GM23338 (cell line): ENCODE results near the gene ERC1. TPM values are rescaled to one million over a fixed set of nuclear protein-coding genes. Genes with fewer than 3 reads are reported as not detected.

Experiments used
- ATAC-seq: fragments of 200-7000 bp; cut with Tn5 transposase; 3 replicates; pipeline ENCODE4 v1.9.1; 2020
- DNase-seq: peaks from one replicate; pipeline ENCODE4 v3.0.0-alpha.2; 2015; ENCODE audit warnings: low spot score
- H2AFZ ChIP-seq: fragments of 200-600 bp; sonication (generic); 2 replicates; pipeline ENCODE4 v1.8.0; 2016; ENCODE audit warnings: antibody characterized with exemption, mild to moderate bottlenecking, moderate library complexity
- H3F3A ChIP-seq: fragments of 200-600 bp; sonication (generic); replicated peaks from 2 replicates; pipeline ENCODE4 v1.8.0; 2017; ENCODE audit warnings: antibody characterized with exemption, mixed run types, low read depth
- H3K27ac ChIP-seq: fragments of 200-600 bp; sonication (generic); 2 replicates; pipeline ENCODE4 v1.6.1; 2016; ENCODE audit warnings: low read depth
- H3K27me3 ChIP-seq: fragments of 200-600 bp; sonication (generic); 2 replicates; pipeline ENCODE4 v1.8.0; 2016; ENCODE audit warnings: mild to moderate bottlenecking, mixed run types, moderate library complexity; ENCODE audit not compliant: insufficient read depth
- H3K36me3 ChIP-seq: fragments of 200-600 bp; sonication (generic); 2 replicates; pipeline ENCODE4 v1.8.0; 2016; ENCODE audit warnings: mild to moderate bottlenecking; ENCODE audit not compliant: insufficient read depth
- H3K4me1 ChIP-seq: fragments of 200-600 bp; sonication (generic); 2 replicates; pipeline ENCODE4 v1.8.0; 2016; ENCODE audit warnings: mild to moderate bottlenecking, moderate library complexity; ENCODE audit not compliant: insufficient read depth
- H3K4me2 ChIP-seq: fragments of 200-600 bp; sonication (generic); 2 replicates; pipeline ENCODE4 v1.7.1; 2017; ENCODE audit warnings: mixed run types
- H3K4me3 ChIP-seq: fragments of 200-600 bp; sonication (generic); 2 replicates; pipeline ENCODE4 v1.6.1; 2016; ENCODE audit warnings: mixed run types
- H3K79me2 ChIP-seq: fragments of 200-600 bp; sonication (generic); replicated peaks from 2 replicates; pipeline ENCODE4 v1.8.0; 2017; ENCODE audit warnings: mild to moderate bottlenecking; ENCODE audit not compliant: insufficient read depth
- H3K9me2 ChIP-seq: fragments of 200-600 bp; sonication (generic); 2 replicates; pipeline ENCODE4 v1.8.0; 2017; ENCODE audit not compliant: insufficient read depth
- H4K20me1 ChIP-seq: fragments of 200-600 bp; sonication (generic); replicated peaks from 2 replicates; pipeline ENCODE4 v1.8.0; 2017; ENCODE audit warnings: mild to moderate bottlenecking; ENCODE audit not compliant: insufficient read depth
- H3K27ac Mint-ChIP-seq: 2 replicates; pipeline ENCODE4 v1.8.0; 2020; ENCODE audit warnings: inconsistent platforms, mild to moderate bottlenecking, moderate library complexity, mixed read lengths
- H3K27me3 Mint-ChIP-seq: 3 replicates; pipeline ENCODE4 v1.8.0; 2022; ENCODE audit warnings: low read depth, mild to moderate bottlenecking, moderate library complexity, mixed read lengths, inconsistent platforms; ENCODE audit not compliant: insufficient read depth, poor library complexity
- H3K36me3 Mint-ChIP-seq: 3 replicates; pipeline ENCODE4 v1.8.0; 2021; ENCODE audit warnings: low read depth, mild to moderate bottlenecking, inconsistent platforms, moderate library complexity, mixed read lengths
- H3K4me1 Mint-ChIP-seq: 3 replicates; pipeline ENCODE4 v1.8.0; 2020; ENCODE audit warnings: mild to moderate bottlenecking, inconsistent platforms, mixed read lengths
- H3K4me3 Mint-ChIP-seq: 3 replicates; pipeline ENCODE4 v1.8.0; 2021; ENCODE audit warnings: moderate library complexity, mild to moderate bottlenecking, inconsistent platforms, mixed read lengths
- H3K9me3 Mint-ChIP-seq: 3 replicates; pipeline ENCODE4 v1.8.0; 2020; ENCODE audit warnings: moderate library complexity, mild to moderate bottlenecking, inconsistent platforms, mixed read lengths
- CREB1 ChIP-seq: fragments of 250-450 bp; sonication (Bioruptor Pico); IDR thresholded peaks from 2 replicates; pipeline ENCODE4 v1.5.0; 2020; ENCODE audit warnings: low read depth, mild to moderate bottlenecking, moderate library complexity
- EZH2 ChIP-seq: fragments of 200-600 bp; sonication (generic); IDR thresholded peaks from one replicate; pipeline ENCODE4 v1.8.0; 2017; ENCODE audit warnings: antibody characterized with exemption, mild to moderate bottlenecking, low read depth; ENCODE audit not compliant: unreplicated experiment
- EZH2phosphoT487 ChIP-seq: fragments of 200-600 bp; sonication (generic); IDR thresholded peaks from one replicate; pipeline ENCODE4 v1.8.1; 2018; ENCODE audit warnings: antibody characterized with exemption; ENCODE audit not compliant: unreplicated experiment
- JUNB ChIP-seq: IDR thresholded peaks from one replicate; pipeline ENCODE4 v1.6.1; 2016; ENCODE audit warnings: antibody characterized with exemption; ENCODE audit not compliant: unreplicated experiment
- NANOG ChIP-seq: IDR thresholded peaks from 2 replicates; pipeline ENCODE4 v1.6.1; 2016; ENCODE audit warnings: antibody characterized with exemption, borderline replicate concordance
- POLR2AphosphoS5 ChIP-seq: IDR thresholded peaks from 2 replicates; pipeline ENCODE4 v1.6.1; 2016; ENCODE audit warnings: antibody characterized with exemption, low read depth
- STAT1 ChIP-seq: IDR thresholded peaks from one replicate; pipeline ENCODE4 v1.6.1; 2016; ENCODE audit warnings: antibody characterized with exemption; ENCODE audit not compliant: unreplicated experiment
- ZNF114 ChIP-seq: fragments of 250-450 bp; sonication (Bioruptor Pico); IDR thresholded peaks from 2 replicates; pipeline ENCODE4 v1.5.0; 2020; ENCODE audit warnings: mild to moderate bottlenecking, moderate library complexity
- ZNF331 ChIP-seq: fragments of 250-450 bp; sonication (Bioruptor Pico); IDR thresholded peaks from 2 replicates; pipeline ENCODE4 v1.5.0; 2020; ENCODE audit warnings: low read depth, mild to moderate bottlenecking, moderate library complexity
- polyA plus RNA-seq: library from polyadenylated mRNA; unstranded; fragments of >200 nt; fragmentation: Nextera tagmentation; extraction: Ambion mirVana; gene quantifications from 2 replicates; pipeline ENCODE4 v1.2.1, GENCODE V29; 2016
- total RNA-seq: library from RNA; depleted of rRNA; stranded (reverse); fragments of >200 nt; shearing (Covaris generic); gene quantifications from 2 replicates; pipeline ENCODE4 v1.2.3, GENCODE V29; 2014
- TF ChIP-seq, protein P1 (sequence below): fragments of 250-450 bp; sonication (Bioruptor Pico); IDR thresholded peaks from 2 replicates; pipeline ENCODE4 v1.5.0; 2020; ENCODE audit warnings: mild to moderate bottlenecking, moderate library complexity
- TF ChIP-seq, protein P2 (sequence below), 2 experiments: fragments of 200-600 bp in 1 of 2; sonication (generic) in 1 of 2; conservative IDR thresholded peaks; 2 replicates each; pipeline versions ENCODE4 v1.5.1 to v1.6.1; 2016 to 2017; ENCODE audit warnings: antibody characterized with exemption in 2 of 2, low read depth in 2 of 2, mild to moderate bottlenecking in 2 of 2, moderate library complexity in 1 of 2
- TF ChIP-seq, protein P3 (sequence below): IDR thresholded peaks from 2 replicates; pipeline ENCODE4 v1.6.1; 2016; ENCODE audit warnings: antibody characterized with exemption

Gene ERC1
- total and polyA plus RNA-seq, 2 experiments from 2014 or later, result 28.1 to 35.3 TPM

DNA sequence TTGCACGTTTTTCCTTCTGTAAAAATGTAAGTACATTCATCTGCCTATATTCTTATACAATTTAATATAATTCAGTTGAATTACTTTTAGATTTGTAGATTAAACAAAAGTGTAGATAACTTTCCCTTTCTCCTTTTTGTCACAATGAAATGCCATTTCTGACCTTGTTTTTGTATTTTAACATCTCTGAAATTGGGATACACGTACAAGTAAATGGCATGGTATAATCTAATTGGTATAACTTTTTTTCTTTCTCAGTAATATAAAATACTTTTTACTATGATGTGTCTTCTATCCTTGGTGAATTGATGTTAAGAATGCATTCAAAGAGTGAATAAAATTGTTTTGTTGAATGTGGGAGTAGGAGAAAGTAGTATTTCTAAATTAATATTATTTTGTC, 210.0 kb downstream of the ERC1 start (continued):
- TF ChIP-seq, protein P1, sequence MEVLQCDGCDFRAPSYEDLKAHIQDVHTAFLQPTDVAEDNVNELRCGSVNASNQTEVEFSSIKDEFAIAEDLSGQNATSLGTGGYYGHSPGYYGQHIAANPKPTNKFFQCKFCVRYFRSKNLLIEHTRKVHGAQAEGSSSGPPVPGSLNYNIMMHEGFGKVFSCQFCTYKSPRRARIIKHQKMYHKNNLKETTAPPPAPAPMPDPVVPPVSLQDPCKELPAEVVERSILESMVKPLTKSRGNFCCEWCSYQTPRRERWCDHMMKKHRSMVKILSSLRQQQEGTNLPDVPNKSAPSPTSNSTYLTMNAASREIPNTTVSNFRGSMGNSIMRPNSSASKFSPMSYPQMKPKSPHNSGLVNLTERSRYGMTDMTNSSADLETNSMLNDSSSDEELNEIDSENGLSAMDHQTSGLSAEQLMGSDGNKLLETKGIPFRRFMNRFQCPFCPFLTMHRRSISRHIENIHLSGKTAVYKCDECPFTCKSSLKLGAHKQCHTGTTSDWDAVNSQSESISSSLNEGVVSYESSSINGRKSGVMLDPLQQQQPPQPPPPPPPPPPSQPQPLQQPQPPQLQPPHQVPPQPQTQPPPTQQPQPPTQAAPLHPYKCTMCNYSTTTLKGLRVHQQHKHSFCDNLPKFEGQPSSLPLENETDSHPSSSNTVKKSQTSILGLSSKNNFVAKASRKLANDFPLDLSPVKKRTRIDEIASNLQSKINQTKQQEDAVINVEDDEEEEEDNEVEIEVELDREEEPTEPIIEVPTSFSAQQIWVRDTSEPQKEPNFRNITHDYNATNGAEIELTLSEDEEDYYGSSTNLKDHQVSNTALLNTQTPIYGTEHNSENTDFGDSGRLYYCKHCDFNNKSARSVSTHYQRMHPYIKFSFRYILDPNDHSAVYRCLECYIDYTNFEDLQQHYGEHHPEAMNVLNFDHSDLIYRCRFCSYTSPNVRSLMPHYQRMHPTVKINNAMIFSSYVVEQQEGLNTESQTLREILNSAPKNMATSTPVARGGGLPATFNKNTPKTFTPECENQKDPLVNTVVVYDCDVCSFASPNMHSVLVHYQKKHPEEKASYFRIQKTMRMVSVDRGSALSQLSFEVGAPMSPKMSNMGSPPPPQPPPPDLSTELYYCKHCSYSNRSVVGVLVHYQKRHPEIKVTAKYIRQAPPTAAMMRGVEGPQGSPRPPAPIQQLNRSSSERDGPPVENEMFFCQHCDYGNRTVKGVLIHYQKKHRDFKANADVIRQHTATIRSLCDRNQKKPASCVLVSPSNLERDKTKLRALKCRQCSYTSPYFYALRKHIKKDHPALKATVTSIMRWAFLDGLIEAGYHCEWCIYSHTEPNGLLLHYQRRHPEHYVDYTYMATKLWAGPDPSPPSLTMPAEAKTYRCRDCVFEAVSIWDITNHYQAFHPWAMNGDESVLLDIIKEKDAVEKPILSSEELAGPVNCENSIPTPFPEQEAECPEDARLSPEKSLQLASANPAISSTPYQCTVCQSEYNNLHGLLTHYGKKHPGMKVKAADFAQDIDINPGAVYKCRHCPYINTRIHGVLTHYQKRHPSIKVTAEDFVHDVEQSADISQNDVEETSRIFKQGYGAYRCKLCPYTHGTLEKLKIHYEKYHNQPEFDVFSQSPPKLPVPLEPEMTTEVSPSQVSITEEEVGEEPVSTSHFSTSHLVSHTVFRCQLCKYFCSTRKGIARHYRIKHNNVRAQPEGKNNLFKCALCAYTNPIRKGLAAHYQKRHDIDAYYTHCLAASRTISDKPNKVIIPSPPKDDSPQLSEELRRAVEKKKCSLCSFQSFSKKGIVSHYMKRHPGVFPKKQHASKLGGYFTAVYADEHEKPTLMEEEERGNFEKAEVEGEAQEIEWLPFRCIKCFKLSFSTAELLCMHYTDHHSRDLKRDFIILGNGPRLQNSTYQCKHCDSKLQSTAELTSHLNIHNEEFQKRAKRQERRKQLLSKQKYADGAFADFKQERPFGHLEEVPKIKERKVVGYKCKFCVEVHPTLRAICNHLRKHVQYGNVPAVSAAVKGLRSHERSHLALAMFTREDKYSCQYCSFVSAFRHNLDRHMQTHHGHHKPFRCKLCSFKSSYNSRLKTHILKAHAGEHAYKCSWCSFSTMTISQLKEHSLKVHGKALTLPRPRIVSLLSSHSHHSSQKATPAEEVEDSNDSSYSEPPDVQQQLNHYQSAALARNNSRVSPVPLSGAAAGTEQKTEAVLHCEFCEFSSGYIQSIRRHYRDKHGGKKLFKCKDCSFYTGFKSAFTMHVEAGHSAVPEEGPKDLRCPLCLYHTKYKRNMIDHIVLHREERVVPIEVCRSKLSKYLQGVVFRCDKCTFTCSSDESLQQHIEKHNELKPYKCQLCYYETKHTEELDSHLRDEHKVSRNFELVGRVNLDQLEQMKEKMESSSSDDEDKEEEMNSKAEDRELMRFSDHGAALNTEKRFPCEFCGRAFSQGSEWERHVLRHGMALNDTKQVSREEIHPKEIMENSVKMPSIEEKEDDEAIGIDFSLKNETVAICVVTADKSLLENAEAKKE (CRISPR knock-in tag), result no peak
- TF ChIP-seq POLR2AphosphoS5, result no peak

DNA sequence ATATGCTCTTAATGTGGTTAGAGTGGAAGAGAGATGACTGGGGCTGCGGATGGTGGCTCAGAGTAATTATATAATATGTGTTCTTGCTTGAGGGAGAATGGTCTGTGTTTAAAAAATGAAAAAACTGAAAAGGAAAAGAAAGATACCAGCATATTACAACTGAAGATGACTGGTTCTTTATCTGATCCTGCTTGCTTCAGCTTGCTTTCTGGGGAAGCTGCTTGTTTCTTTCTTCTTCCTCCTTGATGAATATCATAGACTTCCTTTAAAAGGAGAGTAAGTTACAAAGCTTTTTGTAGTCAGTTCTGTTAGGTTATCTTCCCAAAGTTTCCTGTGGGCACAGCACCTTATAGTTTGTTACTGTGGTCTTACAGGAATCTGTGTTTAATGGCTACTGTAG, 210.9 kb downstream of the ERC1 start:
- ATAC-seq (no peak), DNase-seq (no peak)
- H3K27ac Mint-ChIP-seq, result no peak overlapping the region
- H3K4me3 ChIP-seq, result no peak overlapping the region
- no peaks in the 10 kb centered on the region for H4K20me1 ChIP-seq
- H3K9me2 ChIP-seq, result 0 out of 2 replicates have a peak, but pooled peaks cover 4% of the 10 kb centered on the region
- no peaks in the 10 kb centered on the region for H3F3A ChIP-seq
- H3K27me3 ChIP-seq, result no peaks in the 10 kb centered on the region
- no peaks in the 10 kb centered on the region for H3K27me3 Mint-ChIP-seq
- no peak overlapping the region for H3K4me3 Mint-ChIP-seq
- no peak overlapping the region for H3K27ac ChIP-seq
- H3K4me1 ChIP-seq, result peaks cover 29% of the 10 kb centered on the region
- no peaks in the 10 kb centered on the region for H3K79me2 ChIP-seq
- peaks cover 19% of the 10 kb centered on the region for H3K4me1 Mint-ChIP-seq
- H3K36me3 Mint-ChIP-seq, result peaks cover 25% of the 10 kb centered on the region
- no peak overlapping the region for H3K4me2 ChIP-seq
- H3K36me3 ChIP-seq, result no peaks in the 10 kb centered on the region
- H3K9me3 Mint-ChIP-seq, result peaks cover 17% of the 10 kb centered on the region
- H2AFZ ChIP-seq, result no peak overlapping the region
- TF ChIP-seq ZNF331 (no peak), STAT1 (no peak), ZNF114 (CRISPR knock-in tag) (no peak), EZH2phosphoT487 (no peak), EZH2 (no peak), NANOG (no peak), JUNB (no peak), POLR2AphosphoS5 (no peak), CREB1 (no peak)
- TF ChIP-seq, protein P2, sequence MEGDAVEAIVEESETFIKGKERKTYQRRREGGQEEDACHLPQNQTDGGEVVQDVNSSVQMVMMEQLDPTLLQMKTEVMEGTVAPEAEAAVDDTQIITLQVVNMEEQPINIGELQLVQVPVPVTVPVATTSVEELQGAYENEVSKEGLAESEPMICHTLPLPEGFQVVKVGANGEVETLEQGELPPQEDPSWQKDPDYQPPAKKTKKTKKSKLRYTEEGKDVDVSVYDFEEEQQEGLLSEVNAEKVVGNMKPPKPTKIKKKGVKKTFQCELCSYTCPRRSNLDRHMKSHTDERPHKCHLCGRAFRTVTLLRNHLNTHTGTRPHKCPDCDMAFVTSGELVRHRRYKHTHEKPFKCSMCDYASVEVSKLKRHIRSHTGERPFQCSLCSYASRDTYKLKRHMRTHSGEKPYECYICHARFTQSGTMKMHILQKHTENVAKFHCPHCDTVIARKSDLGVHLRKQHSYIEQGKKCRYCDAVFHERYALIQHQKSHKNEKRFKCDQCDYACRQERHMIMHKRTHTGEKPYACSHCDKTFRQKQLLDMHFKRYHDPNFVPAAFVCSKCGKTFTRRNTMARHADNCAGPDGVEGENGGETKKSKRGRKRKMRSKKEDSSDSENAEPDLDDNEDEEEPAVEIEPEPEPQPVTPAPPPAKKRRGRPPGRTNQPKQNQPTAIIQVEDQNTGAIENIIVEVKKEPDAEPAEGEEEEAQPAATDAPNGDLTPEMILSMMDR (conservative IDR thresholded peaks at IDR 0.05; ENCODE audit: low read depth in 2 of 2), result no peak
- TF ChIP-seq, protein P3, sequence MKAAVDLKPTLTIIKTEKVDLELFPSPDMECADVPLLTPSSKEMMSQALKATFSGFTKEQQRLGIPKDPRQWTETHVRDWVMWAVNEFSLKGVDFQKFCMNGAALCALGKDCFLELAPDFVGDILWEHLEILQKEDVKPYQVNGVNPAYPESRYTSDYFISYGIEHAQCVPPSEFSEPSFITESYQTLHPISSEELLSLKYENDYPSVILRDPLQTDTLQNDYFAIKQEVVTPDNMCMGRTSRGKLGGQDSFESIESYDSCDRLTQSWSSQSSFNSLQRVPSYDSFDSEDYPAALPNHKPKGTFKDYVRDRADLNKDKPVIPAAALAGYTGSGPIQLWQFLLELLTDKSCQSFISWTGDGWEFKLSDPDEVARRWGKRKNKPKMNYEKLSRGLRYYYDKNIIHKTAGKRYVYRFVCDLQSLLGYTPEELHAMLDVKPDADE, result no peak
